Measurements from ENCODE around the gene REC114. TPM values are rescaled to one million over a fixed set of nuclear protein-coding genes. Genes with fewer than 3 reads are reported as not detected.
"Not testable (repeated sequence)": the region's sequence is repeated elsewhere in the genome, so short reads cannot be mapped to it uniquely, and the experiment has no call there.

Gene REC114
- total and polyA plus RNA-seq, 8 donors: 0.20 to 0.24 TPM; not detected in 6

DNA sequence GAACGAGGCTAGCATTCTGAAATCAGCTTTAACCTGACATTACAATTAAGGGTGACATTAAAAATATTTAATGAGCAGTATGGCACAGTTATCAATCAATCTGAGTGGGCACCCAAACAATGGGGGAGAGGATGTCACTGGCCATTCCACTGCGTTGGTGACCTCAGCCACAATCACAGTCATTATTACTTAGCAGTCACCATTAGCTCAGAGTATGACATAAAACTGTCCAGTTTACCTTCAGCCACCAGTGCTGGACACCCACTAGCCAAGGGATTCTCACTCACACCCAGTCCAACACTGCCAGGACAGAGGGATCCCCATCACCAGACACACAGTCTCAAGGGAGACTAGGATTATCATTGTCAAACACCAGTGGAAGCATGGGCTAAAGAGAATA, 17.5 kb upstream of the REC114 start:
- no peak for ATAC-seq
- intact Hi-C loops (cut with DNase I): no loop called here

GRCh38 chr15:73426323-73426994, 16.5 kb upstream of the REC114 start:
- Histone ChIP-seq H3K27me3 (peaks cover 0 to 15% of the 10 kb centered on the region in 2 donors), H3K36me3 (no peaks in the 10 kb centered on the region), H3K4me3 (no peak overlapping the region), H3K27ac (no peak overlapping the region), H3K9me3 (no peaks in the 10 kb centered on the region), H3K4me1 (no peaks in the 10 kb centered on the region)
- TF ChIP-seq, protein P1, sequence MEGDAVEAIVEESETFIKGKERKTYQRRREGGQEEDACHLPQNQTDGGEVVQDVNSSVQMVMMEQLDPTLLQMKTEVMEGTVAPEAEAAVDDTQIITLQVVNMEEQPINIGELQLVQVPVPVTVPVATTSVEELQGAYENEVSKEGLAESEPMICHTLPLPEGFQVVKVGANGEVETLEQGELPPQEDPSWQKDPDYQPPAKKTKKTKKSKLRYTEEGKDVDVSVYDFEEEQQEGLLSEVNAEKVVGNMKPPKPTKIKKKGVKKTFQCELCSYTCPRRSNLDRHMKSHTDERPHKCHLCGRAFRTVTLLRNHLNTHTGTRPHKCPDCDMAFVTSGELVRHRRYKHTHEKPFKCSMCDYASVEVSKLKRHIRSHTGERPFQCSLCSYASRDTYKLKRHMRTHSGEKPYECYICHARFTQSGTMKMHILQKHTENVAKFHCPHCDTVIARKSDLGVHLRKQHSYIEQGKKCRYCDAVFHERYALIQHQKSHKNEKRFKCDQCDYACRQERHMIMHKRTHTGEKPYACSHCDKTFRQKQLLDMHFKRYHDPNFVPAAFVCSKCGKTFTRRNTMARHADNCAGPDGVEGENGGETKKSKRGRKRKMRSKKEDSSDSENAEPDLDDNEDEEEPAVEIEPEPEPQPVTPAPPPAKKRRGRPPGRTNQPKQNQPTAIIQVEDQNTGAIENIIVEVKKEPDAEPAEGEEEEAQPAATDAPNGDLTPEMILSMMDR (IDR thresholded peaks at IDR 0.05): no peak
- no peak for ATAC-seq
- intact Hi-C loops (cut with DNase I): no loop called here
- no peak for DNase-seq

More for the DNA sequence above, 17.5 kb upstream of the REC114 start:
- TF ChIP-seq, protein P1 (IDR thresholded peaks at IDR 0.05): no peak
- Histone ChIP-seq H3K36me3 (no peaks in the 10 kb centered on the region), H3K27ac (no peak overlapping the region), H3K4me3 (no peak overlapping the region), H3K4me1 (no peaks in the 10 kb centered on the region), H3K27me3 (peaks cover 0 to 15% of the 10 kb centered on the region in 2 donors), H3K9me3 (no peaks in the 10 kb centered on the region)
- no peak for DNase-seq

- DNase-seq; H3K4me1 ChIP-seq; H3K4me3 ChIP-seq; ATAC-seq; H3K27ac ChIP-seq; intact Hi-C loops (cut with DNase I); H3K36me3 ChIP-seq; H3K9me3 ChIP-seq: not testable (repeated sequence)
- peaks cover 0 to 12% of the 10 kb centered on the region in 2 donors for H3K27me3 ChIP-seq
Observed at GRCh38 chr15:73431329-73431728, 11.6 kb upstream of the REC114 start.

DNA sequence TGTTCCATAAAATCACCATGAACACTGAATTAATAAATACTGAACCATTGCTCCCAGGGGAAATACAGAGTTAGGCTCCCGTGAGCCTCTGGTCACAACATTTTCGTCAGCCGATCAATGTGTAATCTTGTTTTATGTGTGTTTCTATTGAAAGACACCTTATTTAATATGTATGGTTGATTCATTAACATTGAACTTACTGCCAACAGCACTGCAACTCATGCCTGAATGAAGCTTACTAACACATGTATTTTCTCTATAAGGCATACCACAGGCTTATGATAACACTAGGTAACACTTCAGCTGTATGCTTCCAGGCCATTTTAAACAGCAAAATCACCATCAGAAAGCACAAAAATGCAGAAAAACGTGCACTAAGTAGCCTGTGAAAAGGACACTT, 9.1 kb upstream of the REC114 start:
- Histone ChIP-seq H3K27me3 (peaks cover 0 to 14% of the 10 kb centered on the region in 2 donors), H3K4me3 (no peak overlapping the region), H3K36me3 (no peaks in the 10 kb centered on the region), H3K4me1 (no peaks in the 10 kb centered on the region), H3K27ac (no peak overlapping the region), H3K9me3 (no peaks in the 10 kb centered on the region)
- ATAC-seq (no peak), DNase-seq (no peak)
- intact Hi-C loops (cut with DNase I): no loop called here
- TF ChIP-seq, protein P1 (IDR thresholded peaks at IDR 0.05): no peak

DNA sequence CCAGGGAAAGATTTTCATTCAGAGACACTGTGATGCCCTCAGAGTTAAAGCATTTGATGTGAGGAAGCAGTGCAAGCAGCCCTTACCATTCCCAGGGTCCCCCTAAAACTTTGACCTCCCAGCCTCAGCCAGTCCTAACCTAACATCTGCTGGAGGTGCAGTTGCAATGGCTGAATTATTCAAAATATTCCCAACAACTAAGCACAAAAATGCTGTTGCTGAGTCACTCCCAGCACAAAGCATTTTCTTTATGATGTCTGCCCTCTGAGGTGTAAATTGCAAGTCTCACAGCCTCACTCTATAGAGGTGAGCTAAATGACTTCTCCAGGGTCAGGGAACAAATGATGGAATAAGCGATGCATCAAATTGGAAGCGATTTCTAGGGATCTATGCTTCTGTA, 6.4 kb upstream of the REC114 start:
- Histone ChIP-seq H3K36me3 (no peaks in the 10 kb centered on the region), H3K27ac (no peak overlapping the region), H3K4me3 (no peak overlapping the region), H3K27me3 (peaks cover 0 to 14% of the 10 kb centered on the region in 2 donors), H3K4me1 (no peaks in the 10 kb centered on the region), H3K9me3 (no peaks in the 10 kb centered on the region)
- DNase-seq: no peak
- TF ChIP-seq, protein P1 (IDR thresholded peaks at IDR 0.05): no peak
- ATAC-seq: no peak
- intact Hi-C loops (cut with DNase I): no loop called here
